IPS DF 6.9 (cell line): ENCODE data around the gene ZNF202.
A peak's percentile ranks its signal among the peaks of the same experiment; 100 is the strongest.

Experiments
- DNase-seq: peaks from one replicate; pipeline ENCODE4 v3.0.0-alpha.2; 2013; ENCODE audit warnings: low read depth, low spot score
- H3K27ac ChIP-seq: one replicate; pipeline ENCODE4 v1.5.1; 2013; ENCODE audit warnings: low read length, control low read depth
- H3K27me3 ChIP-seq: 2 replicates; pipeline ENCODE4 v1.6.1; 2013; ENCODE audit warnings: mild to moderate bottlenecking, low read length; ENCODE audit not compliant: control insufficient read depth, insufficient read depth
- H3K36me3 ChIP-seq: 2 replicates; pipeline ENCODE4 v1.6.1; 2013; ENCODE audit warnings: low read length; ENCODE audit not compliant: control insufficient read depth, insufficient read depth
- H3K4me1 ChIP-seq: 2 replicates; pipeline ENCODE4 v1.6.1; 2013; ENCODE audit warnings: low read length; ENCODE audit not compliant: control insufficient read depth, insufficient read depth
- H3K4me3 ChIP-seq: 2 replicates; pipeline ENCODE4 v1.5.1; 2013; ENCODE audit warnings: mild to moderate bottlenecking, low read length
- H3K9me3 ChIP-seq: 2 replicates; pipeline ENCODE4 v1.6.1; 2013; ENCODE audit warnings: low read length, inconsistent platforms; ENCODE audit not compliant: control insufficient read depth, insufficient read depth
- WGBS: extraction: QIAGEN DNeasy Blood & Tissue Kit; methylation state at CpG from one replicate; pipeline ENCODE4 v1.1.7; 2013; ENCODE audit warnings: mixed read lengths, missing lambda C conversion rate; ENCODE audit not compliant: insufficient read length, insufficient coverage; 5-methylcytosine and 5-hydroxymethylcytosine counted together

Gene ZNF202

DNA sequence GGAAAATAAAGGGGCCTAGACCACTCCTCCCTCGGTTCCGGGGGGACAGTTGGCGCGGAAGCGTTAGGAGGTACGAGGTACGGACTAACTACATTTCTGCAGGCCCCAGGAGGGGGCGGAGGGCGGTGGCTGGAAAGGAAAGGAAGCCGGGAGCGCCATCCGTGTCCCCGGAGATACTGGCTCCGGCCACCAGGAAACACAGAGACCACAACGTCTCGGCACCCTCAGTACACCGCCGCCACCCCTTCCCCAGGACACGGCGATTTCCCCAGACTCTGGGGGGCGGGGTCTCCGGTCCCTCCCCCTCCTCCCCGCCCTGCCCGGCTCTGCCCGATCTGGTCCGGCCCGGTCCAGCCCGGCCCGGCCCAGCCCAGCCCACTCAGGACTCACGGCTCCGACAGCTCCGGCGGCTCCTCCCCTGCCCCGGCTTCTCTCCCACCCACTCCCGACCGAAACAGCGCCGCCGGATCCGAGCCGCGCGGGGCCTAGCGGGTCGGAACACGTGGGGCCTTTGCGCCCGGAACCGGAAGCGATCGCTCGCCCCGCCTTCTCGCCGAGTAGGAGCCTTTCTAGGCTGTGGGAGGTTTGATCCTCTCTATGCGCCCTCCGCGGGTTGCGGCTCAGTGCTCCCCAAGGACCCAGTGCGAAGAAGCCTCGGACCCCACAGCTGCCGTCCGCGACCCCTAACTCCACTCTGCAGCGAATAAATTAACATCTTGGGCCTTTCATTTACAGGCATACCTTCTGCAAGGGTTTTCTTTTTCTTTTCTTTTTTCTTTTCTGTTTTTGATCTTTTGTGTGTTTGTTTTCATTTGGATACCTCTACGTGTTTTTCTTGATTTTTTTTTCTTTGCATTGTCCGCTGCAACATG is at the start of gene ZNF202:
Gene ZNF202, minus strand, starts transcription at position 502 of the 872 bp plus-strand sequence. CDS start 10,772 bp downstream, outside the sequence.
- peaks cover 8% of the 10 kb centered on the region for H3K36me3 ChIP-seq
- peaks cover 2% of the 10 kb centered on the region; the same call in 1 of the 2 replicates for H3K4me1 ChIP-seq
- no peaks in the 10 kb centered on the region for H3K27me3 ChIP-seq
- WGBS, result no CpG with 5 or more reads among the region's 67 CpGs
- no peaks in the 10 kb centered on the region for H3K9me3 ChIP-seq
- peak; percentile 76 for DNase-seq
- peak within 1 kb of the TSS; percentile 94 for H3K4me3 ChIP-seq
- peak within 1 kb of the TSS; percentile 75 for H3K27ac ChIP-seq

DNA sequence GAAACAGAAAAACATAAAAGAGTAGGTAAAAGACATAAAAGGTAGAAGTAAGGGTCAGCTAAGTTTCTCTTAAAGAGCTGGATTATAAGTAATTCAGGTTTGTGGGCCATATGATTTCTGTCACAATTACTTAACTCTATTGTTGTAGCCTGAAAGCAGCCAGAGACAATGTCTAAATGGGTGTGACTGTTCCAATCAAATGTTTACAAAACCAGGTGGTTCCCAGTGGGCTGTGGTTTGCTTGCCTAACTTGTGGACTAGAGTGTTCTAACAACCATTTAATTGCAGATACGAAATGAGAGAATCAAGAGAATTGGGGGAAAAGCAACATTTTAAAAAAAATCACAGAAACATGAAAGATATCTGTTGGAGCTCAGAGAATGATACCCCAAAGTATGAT is 42.1 kb upstream of the ZNF202 start:
- no CpG with 5 or more reads among the region's 1 CpG for WGBS
- H3K27ac ChIP-seq, result no peak overlapping the region

DNA sequence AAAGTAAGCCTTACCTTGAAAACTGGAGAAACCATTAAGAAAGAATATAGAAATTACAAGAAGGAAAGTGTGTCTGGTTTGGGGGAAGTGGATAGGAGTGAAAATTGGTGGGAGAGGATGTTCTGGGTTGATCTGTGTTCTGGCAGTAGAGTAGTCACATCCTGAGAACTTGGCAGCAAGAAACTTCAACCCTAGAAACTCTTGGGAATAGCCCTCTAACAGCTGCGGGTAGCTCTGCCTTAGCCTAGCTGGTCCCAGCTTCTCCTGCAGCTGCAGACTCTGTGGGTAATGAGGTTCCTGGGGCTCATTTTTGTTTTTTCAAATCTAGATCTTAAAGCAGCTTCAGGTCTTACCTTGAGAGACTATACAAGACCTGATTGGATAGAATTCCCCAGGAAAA is 37.1 kb upstream of the ZNF202 start:
- no peaks in the 10 kb centered on the region for H3K27me3 ChIP-seq
- no peak overlapping the region for H3K4me3 ChIP-seq
- WGBS, result no CpG with 5 or more reads among the region's 1 CpG
- peaks cover 2% of the 10 kb centered on the region; the same call in 1 of the 2 replicates for H3K4me1 ChIP-seq
- H3K27ac ChIP-seq, result no peak overlapping the region
- no peaks in the 10 kb centered on the region for H3K9me3 ChIP-seq
- no peaks in the 10 kb centered on the region for H3K36me3 ChIP-seq
- DNase-seq, result no peak

More for the DNA sequence above, 42.1 kb upstream of the ZNF202 start:
- Histone ChIP-seq H3K4me1 (peaks cover 1% of the 10 kb centered on the region; the same call in 1 of the 2 replicates), H3K36me3 (no peaks in the 10 kb centered on the region), H3K4me3 (no peak overlapping the region), H3K9me3 (no peaks in the 10 kb centered on the region), H3K27me3 (no peaks in the 10 kb centered on the region)
- DNase-seq, result no peak

DNA sequence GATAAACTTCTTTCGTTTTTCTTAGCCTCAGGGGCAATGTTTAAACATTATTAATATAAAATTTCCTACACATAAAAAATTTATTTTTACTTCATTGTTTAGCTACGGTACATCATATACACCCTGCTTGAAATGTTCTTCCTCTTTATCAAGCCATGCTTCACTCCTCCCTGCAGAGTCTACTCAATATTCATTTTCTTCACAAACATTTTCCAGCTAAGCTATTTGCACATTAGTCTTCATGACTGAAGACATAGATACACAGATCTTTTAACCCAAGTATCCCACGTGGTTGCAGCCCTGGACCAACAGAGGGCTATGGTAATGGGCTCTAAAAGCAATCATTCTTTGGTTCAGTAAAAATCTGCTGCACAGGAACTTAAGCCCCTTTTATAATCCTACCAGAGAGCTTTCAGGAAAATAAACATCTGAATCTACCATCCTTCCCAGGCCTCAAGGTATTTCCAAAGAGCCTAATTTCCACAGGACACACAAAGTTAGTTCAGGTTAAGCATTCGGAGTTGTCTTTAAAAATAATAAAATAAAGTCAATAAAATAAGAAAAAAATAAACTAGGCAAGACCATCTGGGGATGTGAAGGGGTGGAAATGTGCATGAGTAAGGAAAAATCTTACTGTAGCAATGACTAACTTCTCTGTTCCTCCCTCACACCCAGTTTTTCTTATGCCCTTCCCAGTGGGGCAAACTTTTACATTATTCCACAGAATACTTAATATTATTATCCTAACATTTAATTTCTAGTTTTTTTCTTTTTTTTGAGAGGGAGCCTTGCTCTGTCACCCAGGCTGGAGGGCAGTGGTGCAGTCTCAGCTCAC is 34.5 kb upstream of the ZNF202 start:
- Histone ChIP-seq H3K4me1 (peaks cover 2% of the 10 kb centered on the region; the same call in 1 of the 2 replicates), H3K4me3 (no peak overlapping the region), H3K36me3 (no peaks in the 10 kb centered on the region), H3K27ac (peak overlapping the region; percentile 88), H3K9me3 (no peaks in the 10 kb centered on the region), H3K27me3 (no peaks in the 10 kb centered on the region)
- DNase-seq, result no peak
- WGBS, result no CpG with 5 or more reads among the region's 4 CpGs

DNA sequence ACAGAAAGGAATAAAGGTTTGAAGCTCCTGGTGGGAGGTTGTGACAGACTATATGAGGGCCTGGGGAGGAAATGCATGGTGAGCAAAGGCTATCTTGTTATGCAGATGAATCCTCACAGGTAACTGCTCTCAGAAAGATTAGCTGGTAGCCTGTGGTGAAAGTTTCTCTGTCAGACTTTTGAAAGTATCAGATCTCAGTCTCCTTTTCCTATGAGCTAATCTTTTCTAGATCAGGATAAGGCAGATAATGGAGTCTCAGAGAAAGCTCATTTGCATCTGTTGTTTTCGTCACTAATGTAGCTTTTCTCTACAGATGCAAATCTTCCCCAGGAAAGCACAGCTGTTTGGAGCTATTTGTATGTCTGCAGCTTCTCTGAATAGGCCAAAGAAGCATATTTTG is 33.8 kb upstream of the ZNF202 start:
- H3K27ac ChIP-seq, result peak overlapping the region; percentile 88
- H3K4me3 ChIP-seq, result no peak overlapping the region
- H3K36me3 ChIP-seq, result no peaks in the 10 kb centered on the region
- no CpG with 5 or more reads among the region's 1 CpG for WGBS
- no peaks in the 10 kb centered on the region for H3K27me3 ChIP-seq
- peaks cover 1% of the 10 kb centered on the region; the same call in 1 of the 2 replicates for H3K4me1 ChIP-seq
- peak; percentile 75 for DNase-seq
- H3K9me3 ChIP-seq, result no peaks in the 10 kb centered on the region

DNA sequence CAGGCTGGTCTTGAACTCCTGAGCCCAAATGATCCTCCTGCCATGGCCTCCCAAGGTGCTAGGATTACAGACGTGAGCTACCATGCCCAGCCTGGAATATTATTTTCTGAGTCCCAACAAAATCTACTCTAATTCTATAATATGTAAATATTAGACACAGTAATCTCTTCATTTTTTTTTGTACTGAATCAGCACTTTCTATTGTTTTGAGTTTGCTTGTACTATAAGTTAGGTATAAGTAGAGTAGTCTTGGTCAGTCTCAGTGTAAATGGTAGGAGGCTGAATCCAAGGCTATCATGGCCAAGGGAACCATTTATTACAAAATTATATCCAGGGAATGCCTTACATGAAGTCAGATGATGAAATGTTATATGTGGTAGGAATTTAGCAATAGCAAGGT is 32.5 kb upstream of the ZNF202 start:
- Histone ChIP-seq H3K36me3 (no peaks in the 10 kb centered on the region), H3K9me3 (no peaks in the 10 kb centered on the region; the same call in 1 of the 2 replicates), H3K4me1 (peaks cover 1% of the 10 kb centered on the region; the same call in 1 of the 2 replicates), H3K27ac (peak overlapping the region; percentile 79), H3K27me3 (no peaks in the 10 kb centered on the region), H3K4me3 (no peak overlapping the region)
- no CpG with 5 or more reads among the region's 1 CpG for WGBS
- no peak for DNase-seq

DNA sequence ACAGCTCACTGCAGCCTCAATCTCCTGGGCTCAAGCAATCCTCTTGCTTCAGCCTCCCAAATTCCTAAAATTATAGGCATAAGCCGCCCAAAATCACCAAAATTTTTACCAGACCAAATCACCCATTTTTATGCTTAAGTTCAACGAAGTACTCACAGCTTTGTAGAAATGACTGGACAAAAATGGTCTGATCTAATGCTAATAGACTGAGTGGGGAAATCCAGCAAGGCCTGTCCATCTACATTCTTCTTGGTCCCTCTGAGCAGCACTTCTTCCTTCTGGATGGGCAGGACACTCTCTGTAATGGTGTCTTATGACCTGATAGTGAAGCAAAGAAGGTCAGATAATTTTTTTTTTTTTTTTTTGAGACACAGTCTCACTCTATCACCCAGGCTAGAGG is 31.6 kb upstream of the ZNF202 start:
- Histone ChIP-seq H3K36me3 (0 out of 2 replicates have a peak, but pooled peaks cover 2% of the 10 kb centered on the region), H3K4me1 (peaks cover 1% of the 10 kb centered on the region; the same call in 1 of the 2 replicates), H3K4me3 (no peak overlapping the region), H3K9me3 (no peaks in the 10 kb centered on the region; the same call in 1 of the 2 replicates), H3K27ac (no peak overlapping the region), H3K27me3 (no peaks in the 10 kb centered on the region)
- WGBS, result no CpG with 5 or more reads among the region's 2 CpGs
- no peak for DNase-seq

DNA sequence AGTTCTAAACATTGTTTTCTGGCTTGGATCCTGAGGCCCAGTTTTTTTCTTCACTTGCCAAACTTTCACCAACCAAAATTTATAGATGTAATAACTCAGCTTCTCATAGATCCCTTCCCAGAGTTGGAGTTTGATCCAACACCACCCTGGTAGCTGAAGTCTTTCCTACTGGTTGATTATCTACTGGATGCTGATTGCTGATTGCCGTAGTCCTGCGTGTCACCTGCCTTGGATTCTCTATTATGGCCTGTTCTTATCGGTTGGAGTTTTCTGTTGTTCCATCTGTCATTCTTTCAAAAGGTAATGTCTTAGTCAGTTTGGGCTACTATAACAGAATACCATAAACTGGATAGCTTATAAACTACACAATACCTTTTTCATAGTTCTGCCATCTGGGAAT is 30.2 kb upstream of the ZNF202 start:
- WGBS, result no CpG with 5 or more reads among the region's 3 CpGs
- Histone ChIP-seq H3K27ac (no peak overlapping the region), H3K36me3 (0 out of 2 replicates have a peak, but pooled peaks cover 2% of the 10 kb centered on the region), H3K4me1 (no peaks in the 10 kb centered on the region; the same call in 1 of the 2 replicates), H3K9me3 (no peaks in the 10 kb centered on the region; the same call in 1 of the 2 replicates), H3K27me3 (no peaks in the 10 kb centered on the region), H3K4me3 (no peak overlapping the region)
- no peak for DNase-seq

DNA sequence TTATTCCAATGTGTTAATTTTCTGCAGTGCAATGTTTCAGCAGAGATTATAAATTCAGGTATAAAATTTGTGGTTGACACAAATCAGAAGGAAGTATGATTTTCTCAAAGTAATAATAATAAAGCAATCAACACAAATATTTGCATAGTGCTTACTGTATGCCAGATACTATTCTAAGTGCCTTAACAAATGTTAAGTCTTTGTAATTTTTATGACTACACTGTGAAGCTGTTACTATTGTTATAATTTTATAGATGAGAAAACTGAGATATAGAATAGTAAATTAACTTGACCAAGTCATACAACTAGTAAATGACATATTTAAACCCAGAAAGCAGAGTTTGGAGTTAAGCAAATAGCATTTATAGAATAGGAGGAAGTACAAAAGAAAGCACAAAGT is 29.3 kb upstream of the ZNF202 start:
- no peak for DNase-seq
- Histone ChIP-seq H3K27ac (no peak overlapping the region), H3K27me3 (no peaks in the 10 kb centered on the region), H3K36me3 (0 out of 2 replicates have a peak, but pooled peaks cover 2% of the 10 kb centered on the region), H3K9me3 (no peaks in the 10 kb centered on the region; the same call in 1 of the 2 replicates), H3K4me3 (no peak overlapping the region), H3K4me1 (no peaks in the 10 kb centered on the region; the same call in 1 of the 2 replicates)

DNA sequence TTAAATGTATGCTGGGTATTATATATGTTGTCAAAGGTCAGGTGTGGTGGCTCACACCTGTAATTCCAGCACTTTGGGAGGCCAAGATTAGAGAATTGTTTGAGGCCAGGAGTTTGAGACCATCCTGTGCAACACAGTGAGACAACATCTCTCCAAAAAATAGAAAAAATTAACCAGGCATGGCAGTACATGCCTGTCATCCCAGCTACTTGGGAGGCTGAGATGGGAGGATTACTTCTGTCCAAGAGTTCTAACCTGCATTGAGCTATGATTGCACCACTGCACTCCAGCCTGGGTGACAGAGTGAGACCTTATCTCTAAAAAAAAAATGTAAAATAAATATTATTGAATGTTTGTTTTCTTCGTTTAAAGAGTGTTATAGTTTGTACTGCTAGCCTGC is 24.1 kb upstream of the ZNF202 start:
- Histone ChIP-seq H3K4me1 (no peaks in the 10 kb centered on the region), H3K9me3 (peaks cover 1% of the 10 kb centered on the region; the same call in 1 of the 2 replicates), H3K36me3 (0 out of 2 replicates have a peak, but pooled peaks cover 2% of the 10 kb centered on the region), H3K4me3 (no peak overlapping the region), H3K27ac (no peak overlapping the region), H3K27me3 (no peaks in the 10 kb centered on the region)
- DNase-seq, result no peak
- WGBS, result 100% methylated on average over 1 of the region's 1 CpG
